BLaER1 (cell line): ENCODE data around the gene SCARB1.
A peak's percentile ranks its signal among the peaks of the same experiment; 100 is the strongest.

ENCODE experiments used
- H3K27ac ChIP-seq: shearing (Covaris generic); formaldehyde crosslinking; 2 replicates; pipeline ENCODE4 v1.8.1; 2022
- H3K27me3 ChIP-seq: shearing (Covaris generic); formaldehyde crosslinking; 2 replicates; pipeline ENCODE4 v1.8.1; 2022
- H3K36me3 ChIP-seq: shearing (Covaris generic); formaldehyde crosslinking; 2 replicates; pipeline ENCODE4 v1.8.1; 2022
- H3K4me1 ChIP-seq: shearing (Covaris generic); formaldehyde crosslinking; 2 replicates; pipeline ENCODE4 v1.8.1; 2022
- H3K4me2 ChIP-seq: shearing (Covaris generic); formaldehyde crosslinking; 2 replicates; pipeline ENCODE4 v1.8.1; 2022
- H3K4me3 ChIP-seq: shearing (Covaris generic); formaldehyde crosslinking; 2 replicates; pipeline ENCODE4 v1.8.1; 2022
- H3K9ac ChIP-seq: shearing (Covaris generic); formaldehyde crosslinking; 2 replicates; pipeline ENCODE4 v1.8.1; 2022
- H3K9me3 ChIP-seq: shearing (Covaris generic); formaldehyde crosslinking; 2 replicates; pipeline ENCODE4 v1.8.1; 2022
- H4K20me1 ChIP-seq: shearing (Covaris generic); formaldehyde crosslinking; 2 replicates; pipeline ENCODE4 v1.8.1; 2022
- Cebpa-rat ChIP-seq: shearing (Covaris generic); IDR thresholded peaks from 2 replicates; pipeline ENCODE4 v1.8.1; 2022

The SCARB1 gene

GRCh38 chr12:124786061-124786964 lies 77.4 kb downstream of the SCARB1 start:
- H3K27ac ChIP-seq = no peak overlapping the region
- H3K36me3 ChIP-seq = peaks cover 98% of the 10 kb centered on the region
- H3K9ac ChIP-seq = no peak overlapping the region; the same call in 1 of the 2 replicates
- H3K27me3 ChIP-seq = no peaks in the 10 kb centered on the region
- H3K4me2 ChIP-seq = no peak overlapping the region
- H3K4me3 ChIP-seq = no peak overlapping the region
- peaks cover 50% of the 10 kb centered on the region for H3K4me1 ChIP-seq
- no peak for TF ChIP-seq Cebpa-rat
- no peaks in the 10 kb centered on the region for H3K9me3 ChIP-seq
- H4K20me1 ChIP-seq = peaks cover 57% of the 10 kb centered on the region

GRCh38 chr12:124784871-124785572 lies 78.6 kb downstream of the SCARB1 start:
- H3K27ac ChIP-seq = peak overlapping the region; percentile 12; the same call in 1 of the 2 replicates
- TF ChIP-seq Cebpa-rat = no peak
- H4K20me1 ChIP-seq = peaks cover 47% of the 10 kb centered on the region
- H3K9ac ChIP-seq = no peak overlapping the region
- H3K4me3 ChIP-seq = no peak overlapping the region
- peaks cover 54% of the 10 kb centered on the region for H3K4me1 ChIP-seq
- peak overlapping the region; percentile 21; the same call in 1 of the 2 replicates for H3K4me2 ChIP-seq
- no peaks in the 10 kb centered on the region for H3K9me3 ChIP-seq
- H3K27me3 ChIP-seq = no peaks in the 10 kb centered on the region
- H3K36me3 ChIP-seq = peaks cover 98% of the 10 kb centered on the region

GRCh38 chr12:124783087-124783486 lies 80.6 kb downstream of the SCARB1 start:
- no peak for TF ChIP-seq Cebpa-rat
- Histone ChIP-seq H3K36me3 (peaks cover 97% of the 10 kb centered on the region), H4K20me1 (peaks cover 29% of the 10 kb centered on the region), H3K4me1 (peaks cover 56% of the 10 kb centered on the region), H3K4me3 (no peak overlapping the region), H3K27ac (no peak overlapping the region), H3K9me3 (no peaks in the 10 kb centered on the region), H3K9ac (no peak overlapping the region), H3K4me2 (peak overlapping the region; percentile 36), H3K27me3 (no peaks in the 10 kb centered on the region)

- Histone ChIP-seq H3K27ac (no peak overlapping the region), H3K9ac (no peak overlapping the region), H3K27me3 (no peaks in the 10 kb centered on the region), H3K36me3 (peaks cover 92% of the 10 kb centered on the region), H4K20me1 (peaks cover 26% of the 10 kb centered on the region), H3K4me2 (peak overlapping the region; percentile 36; the same call in 1 of the 2 replicates), H3K9me3 (no peaks in the 10 kb centered on the region), H3K4me3 (no peak overlapping the region), H3K4me1 (peaks cover 56% of the 10 kb centered on the region)
- TF ChIP-seq Cebpa-rat = 0 out of 2 replicates have a peak, but pooled peaks have one; percentile 51
These were observed 81.5 kb downstream of the SCARB1 start for GRCh38 chr12:124782132-124782531.

- H3K27ac ChIP-seq = peak overlapping the region; percentile 8; the same call in 1 of the 2 replicates
- no peaks in the 10 kb centered on the region for H3K9me3 ChIP-seq
- TF ChIP-seq Cebpa-rat = no peak
- H3K9ac ChIP-seq = peak overlapping the region; percentile 38; the same call in 1 of the 2 replicates
- H3K27me3 ChIP-seq = no peaks in the 10 kb centered on the region
- H3K4me2 ChIP-seq = peak overlapping the region; percentile 9
- no peak overlapping the region for H3K4me3 ChIP-seq
- H3K36me3 ChIP-seq = peaks cover 80% of the 10 kb centered on the region
- H3K4me1 ChIP-seq = peaks cover 64% of the 10 kb centered on the region
- peaks cover 22% of the 10 kb centered on the region for H4K20me1 ChIP-seq
These were observed 82.6 kb downstream of the SCARB1 start for GRCh38 chr12:124780752-124781685.

GRCh38 chr12:124780336-124780735 lies 83.3 kb downstream of the SCARB1 start:
- Histone ChIP-seq H3K4me1 (peaks cover 70% of the 10 kb centered on the region), H4K20me1 (peaks cover 18% of the 10 kb centered on the region; the same call in 1 of the 2 replicates), H3K27me3 (no peaks in the 10 kb centered on the region), H3K4me2 (no peak overlapping the region), H3K4me3 (no peak overlapping the region), H3K9me3 (no peaks in the 10 kb centered on the region), H3K27ac (peak overlapping the region; percentile 9; the same call in 1 of the 2 replicates), H3K9ac (no peak overlapping the region), H3K36me3 (peaks cover 74% of the 10 kb centered on the region)
- TF ChIP-seq Cebpa-rat = no peak

- no peak for TF ChIP-seq Cebpa-rat
- no peak overlapping the region for H3K4me2 ChIP-seq
- H4K20me1 ChIP-seq = peaks cover 10% of the 10 kb centered on the region; the same call in 1 of the 2 replicates
- H3K4me3 ChIP-seq = no peak overlapping the region
- H3K27me3 ChIP-seq = no peaks in the 10 kb centered on the region
- no peak overlapping the region for H3K9ac ChIP-seq
- no peaks in the 10 kb centered on the region for H3K9me3 ChIP-seq
- H3K27ac ChIP-seq = 0 out of 2 replicates have a peak overlapping the region, but pooled peaks have one; percentile 9
- peaks cover 65% of the 10 kb centered on the region for H3K36me3 ChIP-seq
- H3K4me1 ChIP-seq = peaks cover 70% of the 10 kb centered on the region
These were observed 84.2 kb downstream of the SCARB1 start for GRCh38 chr12:124779161-124780141.

- H3K4me1 ChIP-seq = peaks cover 68% of the 10 kb centered on the region
- H3K27ac ChIP-seq = no peak overlapping the region
- 0 out of 2 replicates have a peak, but pooled peaks cover 9% of the 10 kb centered on the region for H4K20me1 ChIP-seq
- H3K4me3 ChIP-seq = no peak overlapping the region
- no peaks in the 10 kb centered on the region for H3K9me3 ChIP-seq
- peaks cover 54% of the 10 kb centered on the region for H3K36me3 ChIP-seq
- no peak for TF ChIP-seq Cebpa-rat
- no peaks in the 10 kb centered on the region for H3K27me3 ChIP-seq
- H3K9ac ChIP-seq = no peak overlapping the region
- no peak overlapping the region for H3K4me2 ChIP-seq
These were observed 85.3 kb downstream of the SCARB1 start for GRCh38 chr12:124778411-124778810.
